ENCODE measurements around the gene STK24. TPM values are rescaled to one million over a fixed set of nuclear protein-coding genes. Genes with fewer than 3 reads are reported as not detected.
"Not testable (repeated sequence)": the region's sequence is repeated elsewhere in the genome, so short reads cannot be mapped to it uniquely, and the experiment has no call there.

The STK24 gene
- total and polyA plus RNA-seq, 7 donors: 27.2 to 58.1 (median 34.3) TPM

DNA sequence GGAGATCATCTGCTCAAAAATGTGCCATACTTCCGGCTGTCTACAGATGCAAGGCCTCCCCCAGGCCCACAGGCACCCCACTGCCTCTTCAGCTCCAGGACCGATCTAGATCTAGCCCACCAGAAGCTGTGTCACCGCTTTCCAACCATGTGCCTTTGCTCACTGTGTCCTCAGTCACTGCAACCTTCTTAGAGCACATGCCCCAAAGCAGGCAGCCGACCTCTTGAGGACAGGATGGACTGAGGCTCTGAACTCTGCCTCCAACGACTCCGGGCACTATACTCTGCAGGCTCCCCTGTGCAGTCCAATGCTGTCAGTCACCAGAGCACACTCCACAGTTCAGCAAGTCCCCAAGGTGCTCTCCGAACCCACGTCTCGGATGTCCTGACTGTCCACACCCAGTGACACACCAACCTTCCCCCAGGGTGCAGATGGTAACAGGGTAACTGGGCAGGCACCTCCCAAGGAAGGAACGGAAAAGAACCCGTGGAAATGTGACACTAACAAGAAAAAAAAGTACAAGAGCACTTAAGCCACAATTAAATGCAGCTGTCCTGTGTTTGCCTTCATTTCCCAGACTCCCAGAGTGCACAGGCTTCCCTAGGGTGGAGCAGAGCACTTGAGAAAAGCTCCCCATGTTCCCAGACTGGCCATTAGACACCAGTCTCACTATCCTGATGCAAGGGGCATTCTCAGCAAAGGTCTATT lies 4.8 kb downstream of the STK24 start:
- intact Hi-C loops (cut with DNase I): no loop called here
- H3K27me3 ChIP-seq (ENCODE audit: insufficient read depth in 3 of 3, low read length in 2 of 3): no peaks in the 10 kb centered on the region
- ATAC-seq (peak; percentile 18 to 73 (median 51)), DNase-seq (peak; percentile 34 to 69)
- H3K4me3 ChIP-seq: no peak overlapping the region
- H3K27ac ChIP-seq: peak overlapping the region; percentile 43
- no peaks in the 10 kb centered on the region for H3K9me3 ChIP-seq
- TF ChIP-seq, protein P1, sequence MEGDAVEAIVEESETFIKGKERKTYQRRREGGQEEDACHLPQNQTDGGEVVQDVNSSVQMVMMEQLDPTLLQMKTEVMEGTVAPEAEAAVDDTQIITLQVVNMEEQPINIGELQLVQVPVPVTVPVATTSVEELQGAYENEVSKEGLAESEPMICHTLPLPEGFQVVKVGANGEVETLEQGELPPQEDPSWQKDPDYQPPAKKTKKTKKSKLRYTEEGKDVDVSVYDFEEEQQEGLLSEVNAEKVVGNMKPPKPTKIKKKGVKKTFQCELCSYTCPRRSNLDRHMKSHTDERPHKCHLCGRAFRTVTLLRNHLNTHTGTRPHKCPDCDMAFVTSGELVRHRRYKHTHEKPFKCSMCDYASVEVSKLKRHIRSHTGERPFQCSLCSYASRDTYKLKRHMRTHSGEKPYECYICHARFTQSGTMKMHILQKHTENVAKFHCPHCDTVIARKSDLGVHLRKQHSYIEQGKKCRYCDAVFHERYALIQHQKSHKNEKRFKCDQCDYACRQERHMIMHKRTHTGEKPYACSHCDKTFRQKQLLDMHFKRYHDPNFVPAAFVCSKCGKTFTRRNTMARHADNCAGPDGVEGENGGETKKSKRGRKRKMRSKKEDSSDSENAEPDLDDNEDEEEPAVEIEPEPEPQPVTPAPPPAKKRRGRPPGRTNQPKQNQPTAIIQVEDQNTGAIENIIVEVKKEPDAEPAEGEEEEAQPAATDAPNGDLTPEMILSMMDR (IDR thresholded peaks at IDR 0.05): no peak
- 25 to 43% (median 32%) methylated on average over 11 of the region's 11 CpGs for WGBS, 3 donors
- H3K4me1 ChIP-seq: peaks cover 55% of the 10 kb centered on the region
- H3K36me3 ChIP-seq (ENCODE audit: insufficient read depth in 1 of 2, low read depth in 1 of 2): no peaks in the 10 kb centered on the region

GRCh38 chr13:98570929-98571372 lies 6.0 kb downstream of the STK24 start:
- H3K36me3 ChIP-seq (ENCODE audit: insufficient read depth in 1 of 2, low read depth in 1 of 2): no peaks in the 10 kb centered on the region
- DNase-seq (no peak), ATAC-seq (no peak)
- 51 to 59% (median 51%) methylated on average over 10 of the region's 10 CpGs for WGBS, 3 donors
- H3K4me3 ChIP-seq: peak overlapping the region; percentile 39
- H3K4me1 ChIP-seq: peaks cover 67% of the 10 kb centered on the region
- intact Hi-C loops (cut with DNase I): no loop called here
- H3K27me3 ChIP-seq (ENCODE audit: insufficient read depth in 3 of 3, low read length in 2 of 3): no peaks in the 10 kb centered on the region
- peak overlapping the region; percentile 54 for H3K27ac ChIP-seq
- H3K9me3 ChIP-seq: no peaks in the 10 kb centered on the region
- TF ChIP-seq, protein P1 (IDR thresholded peaks at IDR 0.05): no peak

DNA sequence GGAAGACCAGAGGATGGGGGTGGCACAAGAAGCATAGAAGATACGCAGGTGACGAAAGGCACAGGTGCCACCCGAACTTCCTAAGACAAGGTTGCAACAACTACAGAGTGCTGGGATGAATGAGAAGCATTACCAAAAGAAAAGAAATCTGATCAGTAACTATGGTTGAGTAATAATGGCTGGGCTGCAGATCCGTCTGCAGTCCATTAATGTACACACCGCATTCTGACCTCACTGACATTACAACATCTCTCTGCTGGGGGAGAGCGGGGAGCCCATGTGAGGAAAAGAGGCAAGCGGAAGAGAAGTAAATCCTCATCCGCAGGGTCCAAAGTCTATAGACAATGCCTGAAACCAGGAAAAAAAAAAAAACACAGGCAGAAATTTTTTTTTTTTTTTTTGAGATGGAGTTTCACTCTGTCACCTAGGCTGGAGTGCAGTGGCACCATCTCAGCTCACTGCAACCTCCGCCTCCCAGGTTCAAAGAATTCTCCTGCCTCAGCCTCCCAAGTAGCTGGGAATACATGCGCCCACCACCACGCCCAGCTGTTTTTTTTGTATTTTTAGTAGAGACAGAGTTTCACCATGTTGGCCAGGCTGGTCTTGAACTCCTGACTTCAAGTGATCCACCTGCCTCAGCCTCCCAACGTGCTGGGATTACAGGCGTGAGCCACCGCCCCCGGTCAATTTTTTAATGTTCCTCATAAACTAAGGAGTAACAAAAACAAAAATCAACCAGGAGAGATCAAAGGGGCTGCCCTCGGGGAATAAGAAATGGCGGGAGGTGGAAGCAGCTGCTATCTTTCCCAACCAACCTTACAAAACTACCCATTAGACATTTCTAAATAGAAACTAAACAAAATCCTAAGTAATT lies 7.2 kb downstream of the STK24 start:
- peaks cover 68% of the 10 kb centered on the region for H3K4me1 ChIP-seq
- WGBS, 3 donors: 74 to 86% (median 85%) methylated on average over 17 of the region's 17 CpGs

DNA sequence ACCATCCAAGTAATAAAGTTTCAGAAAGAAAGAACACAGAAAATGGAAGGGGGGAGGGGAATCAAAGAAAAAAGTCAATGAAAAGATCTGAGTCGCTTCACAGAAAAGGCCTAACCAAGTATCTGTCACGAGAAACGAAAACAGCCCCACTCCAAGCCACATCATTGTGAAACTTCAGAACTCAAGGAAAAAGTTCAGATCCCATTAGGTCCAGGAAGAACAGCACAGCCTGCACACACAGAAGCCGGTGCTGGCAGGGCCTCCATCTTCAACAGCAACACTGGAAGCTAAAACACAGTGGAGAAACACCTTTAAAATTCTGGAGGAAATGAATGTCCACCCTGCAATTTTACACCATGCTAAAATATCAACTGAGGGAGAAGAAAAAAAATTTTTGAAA lies 8.0 kb downstream of the STK24 start:
- Histone ChIP-seq H3K36me3 (ENCODE audit: insufficient read depth in 1 of 2, low read depth in 1 of 2) (no peaks in the 10 kb centered on the region), H3K4me3 (no peak overlapping the region), H3K27me3 (ENCODE audit: insufficient read depth in 3 of 3, low read length in 2 of 3) (no peaks in the 10 kb centered on the region), H3K4me1 (peaks cover 60% of the 10 kb centered on the region), H3K27ac (no peak overlapping the region), H3K9me3 (no peaks in the 10 kb centered on the region)
- DNase-seq (no peak), ATAC-seq (no peak)
- TF ChIP-seq, protein P1 (IDR thresholded peaks at IDR 0.05): no peak
- WGBS, 3 donors: 92 to 97% (median 97%) methylated on average over 4 of the region's 4 CpGs
- intact Hi-C loops (cut with DNase I): no loop called here

More for the DNA sequence above, 7.2 kb downstream of the STK24 start:
- ATAC-seq: peak in 1 of 4 donors; percentile 17
- H3K27me3 ChIP-seq (ENCODE audit: insufficient read depth in 3 of 3, low read length in 2 of 3); intact Hi-C loops (cut with DNase I); H3K9me3 ChIP-seq; DNase-seq; H3K4me3 ChIP-seq; H3K36me3 ChIP-seq (ENCODE audit: insufficient read depth in 1 of 2, low read depth in 1 of 2): not testable (repeated sequence)
- peak overlapping the region; percentile 54 for H3K27ac ChIP-seq

DNA sequence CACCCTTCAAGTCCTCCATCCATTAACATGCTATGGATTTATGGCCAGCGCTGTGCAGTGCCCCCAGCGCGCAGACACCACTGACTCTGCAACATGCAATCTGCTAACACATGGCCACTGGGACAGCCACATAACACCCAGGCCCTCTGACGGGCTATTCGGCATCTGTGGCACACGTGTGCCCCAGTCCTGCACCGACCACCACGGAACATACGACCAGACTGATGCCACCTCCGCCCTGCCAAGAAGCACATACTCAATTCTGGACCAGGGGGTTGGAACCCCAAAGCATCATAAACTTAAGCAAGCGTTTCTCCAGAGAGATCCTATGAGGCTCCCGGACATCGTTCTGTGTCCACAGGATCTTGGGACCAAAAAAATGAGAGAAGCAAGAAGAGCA lies 9.8 kb downstream of the STK24 start:
- intact Hi-C loops (cut with DNase I): no loop called here
- TF ChIP-seq, protein P1 (IDR thresholded peaks at IDR 0.05): no peak
- 95 to 97% (median 96%) methylated on average over 13 of the region's 13 CpGs for WGBS, 3 donors
- DNase-seq (no peak), ATAC-seq (no peak)
- Histone ChIP-seq H3K4me3 (no peak overlapping the region), H3K27ac (no peak overlapping the region), H3K27me3 (ENCODE audit: insufficient read depth in 3 of 3, low read length in 2 of 3) (no peaks in the 10 kb centered on the region), H3K4me1 (peaks cover 57% of the 10 kb centered on the region), H3K9me3 (no peaks in the 10 kb centered on the region), H3K36me3 (ENCODE audit: insufficient read depth in 1 of 2, low read depth in 1 of 2) (no peaks in the 10 kb centered on the region)
